ENCODE results near the gene DCST1. TPM values are rescaled to one million over a fixed set of nuclear protein-coding genes. Genes with fewer than 3 reads are reported as not detected.
A peak's percentile ranks its signal among the peaks of the same experiment; 100 is the strongest.

DCST1 gene
- total RNA-seq, 1 experiment from 2014 or later = 0.32 TPM

GRCh38 chr1:155080312-155081228 lies 46.9 kb downstream of the DCST1 start:
- Histone ChIP-seq H3K27me3 (ENCODE audit: insufficient read depth, low read length) (no peaks in the 10 kb centered on the region), H4K20me1 (ENCODE audit: insufficient read depth) (no peaks in the 10 kb centered on the region), H3K27ac (ENCODE audit: low read depth, low read length) (peak overlapping the region; percentile 53; the same call in 1 of the 2 replicates), H3K4me1 (ENCODE audit: control insufficient read depth in 1 of 2, insufficient read depth in 2 of 2, low read length in 2 of 2) (peaks cover 32 to 67% of the 10 kb centered on the region in 2 experiments), H2AFZ (ENCODE audit: low read depth, low read length, poor library complexity, severe bottlenecking) (no peak overlapping the region), H3K9me2 (ENCODE audit: insufficient read depth) (no peaks in the 10 kb centered on the region), H3K79me2 (ENCODE audit: insufficient read depth, low read length) (no peaks in the 10 kb centered on the region; the same call in 1 of the 2 replicates), H3K9me3 (ENCODE audit: control insufficient read depth in 1 of 2, insufficient read depth in 1 of 2, low read depth in 1 of 2, low read length in 2 of 2) (no peaks in the 10 kb centered on the region), H3K9ac (ENCODE audit: low read length) (peak overlapping the region; percentile 81), H3K4me2 (ENCODE audit: low read length) (peak overlapping the region; percentile 99), H3K4me3 (replicated peaks in 1 of 2; ENCODE audit: low read depth in 1 of 2, low read length in 2 of 2) (peak overlapping the region; percentile 73 to 90), H3K36me3 (ENCODE audit: control insufficient read depth in 1 of 2, insufficient read depth in 2 of 2, low read length in 2 of 2) (no peaks in the 10 kb centered on the region)
- no TSS peak for BruUV-seq (replicated peaks)
- intact Hi-C loops (cut with micrococcal nuclease) = loop anchor here (5.0 kb wide), 1 partner anchor 523 kb away; the partner anchor contains the start of gene UBE2Q1
- ATAC-seq = no peak
- no peak for DNase-seq (ENCODE audit: low read depth, low spot score)
- CTCF ChIA-PET = interaction anchor here (0.9 to 1.3 kb wide), 7 partner anchors 11 to 521 kb away, joined by 3 to 4 read pairs (median 3); partner anchors contain the start of genes EFNA4 and KRTCAP2
- POLR2A ChIA-PET = interaction anchor here (1.3 kb wide), 1 partner anchor 17 kb away, joined by 5 read pairs; the partner anchor contains the start of gene EFNA4
- RAD21 ChIA-PET (ENCODE audit: low non-redundant PET in 1 of 2, low total read pairs in 2 of 2, uncharacterized antibody in 2 of 2, unreplicated experiment in 2 of 2) = no interaction called here
- TF ChIP-seq TCF7L2 (IDR thresholded peaks at IDR 0.05; ENCODE audit: borderline replicate concordance, extremely low read depth, insufficient read depth, insufficient read length) = peak; percentile 69
- 0 out of 2 replicates have a peak, but pooled peaks have one; percentile 14 for TF ChIP-seq ZFX (IDR thresholded peaks at IDR 0.05)
- no peak for TF ChIP-seq POLR2A (IDR thresholded peaks at IDR 0.05; ENCODE audit: borderline replicate concordance, extremely low read depth, insufficient read depth, insufficient read length)
- no peak for TF ChIP-seq ATF3 (IDR thresholded peaks at IDR 0.05)
